HG02970 (cell line): ENCODE data around the gene REEP2.

Experiments used
- ATAC-seq: cut with Tn5 transposase; IDR thresholded peaks from one replicate; pipeline ENCODE4 v1.9.1; 2021; ENCODE audit warnings: mild to moderate bottlenecking, moderate library complexity, moderate number of reproducible peaks; ENCODE audit not compliant: unreplicated experiment, low FRiP score

The REEP2 gene

GRCh38 chr5:138448070-138448469 lies 9.2 kb downstream of the REEP2 start:
- ATAC-seq, result no peak

GRCh38 chr5:138448481-138449398 lies 9.9 kb downstream of the REEP2 start:
- ATAC-seq, result no peak

- no peak for ATAC-seq
Observed at GRCh38 chr5:138449501-138450239, 10.8 kb downstream of the REEP2 start.

GRCh38 chr5:138450971-138451370 lies 12.1 kb downstream of the REEP2 start:
- ATAC-seq, result no peak

GRCh38 chr5:138452720-138453119 lies 13.9 kb downstream of the REEP2 start:
- ATAC-seq, result no peak

- ATAC-seq, result no peak
Observed at GRCh38 chr5:138453590-138453989, 14.7 kb downstream of the REEP2 start.

- ATAC-seq, result no peak
Observed at GRCh38 chr5:138454121-138454520, 15.3 kb downstream of the REEP2 start.

GRCh38 chr5:138455232-138455930 lies 16.5 kb downstream of the REEP2 start:
- ATAC-seq, result no peak

- no peak for ATAC-seq
Observed at GRCh38 chr5:138457531-138458275, 18.8 kb downstream of the REEP2 start.

GRCh38 chr5:138458384-138458783 lies 19.5 kb downstream of the REEP2 start:
- ATAC-seq, result no peak

GRCh38 chr5:138458856-138459255 lies 20.0 kb downstream of the REEP2 start:
- ATAC-seq, result no peak

GRCh38 chr5:138459311-138459933 lies 20.6 kb downstream of the REEP2 start:
- ATAC-seq, result no peak

- ATAC-seq, result no peak
Observed at GRCh38 chr5:138460032-138460693, 21.3 kb downstream of the REEP2 start.

GRCh38 chr5:138461343-138462125 lies 22.7 kb downstream of the REEP2 start:
- ATAC-seq, result no peak

GRCh38 chr5:138463419-138464007 lies 24.7 kb downstream of the REEP2 start:
- no peak for ATAC-seq

- peak; percentile 40 for ATAC-seq
Observed at GRCh38 chr5:138464008-138464387, 25.1 kb downstream of the REEP2 start.

- peak; percentile 67 for ATAC-seq
Observed at GRCh38 chr5:138464388-138465260, 25.8 kb downstream of the REEP2 start.
